Measurements from ENCODE around the gene TTLL10.
"Not testable (repeated sequence)": the region's sequence is repeated elsewhere in the genome, so short reads cannot be mapped to it uniquely, and the experiment has no call there.

Gene TTLL10

GRCh38 chr1:1183833-1184775 is 10.4 kb downstream of the TTLL10 start:
- Histone ChIP-seq H3K27me3 (ENCODE audit: insufficient read depth, low read length) (peaks cover 5% of the 10 kb centered on the region), H3K4me3 (ENCODE audit: low read length) (no peak overlapping the region), H3K36me3 (ENCODE audit: insufficient read depth, low read length) (no peaks in the 10 kb centered on the region), H2AFZ (ENCODE audit: low read depth, low read length) (no peak overlapping the region), H3K9me3 (ENCODE audit: low read length) (no peaks in the 10 kb centered on the region), H3K4me1 (ENCODE audit: insufficient read depth, low read length) (no peaks in the 10 kb centered on the region)

- Histone ChIP-seq H3K36me3 (ENCODE audit: insufficient read depth, low read length) (no peaks in the 10 kb centered on the region), H3K4me1 (ENCODE audit: insufficient read depth, low read length) (no peaks in the 10 kb centered on the region), H3K27me3 (ENCODE audit: insufficient read depth, low read length) (peaks cover 5% of the 10 kb centered on the region), H3K9me3 (ENCODE audit: low read length) (no peaks in the 10 kb centered on the region), H3K4me3 (ENCODE audit: low read length) (no peak overlapping the region), H2AFZ (ENCODE audit: low read depth, low read length) (no peak overlapping the region)
Observed at GRCh38 chr1:1185101-1185765, 11.6 kb downstream of the TTLL10 start.

- H3K9me3 ChIP-seq (ENCODE audit: low read length): no peaks in the 10 kb centered on the region
- no peaks in the 10 kb centered on the region for H3K36me3 ChIP-seq (ENCODE audit: insufficient read depth, low read length)
- no peaks in the 10 kb centered on the region for H3K4me1 ChIP-seq (ENCODE audit: insufficient read depth, low read length)
- H3K4me3 ChIP-seq (ENCODE audit: low read length): no peak overlapping the region
- no peak overlapping the region for H2AFZ ChIP-seq (ENCODE audit: low read depth, low read length)
- H3K27me3 ChIP-seq (ENCODE audit: insufficient read depth, low read length): peaks cover 5% of the 10 kb centered on the region
Observed at GRCh38 chr1:1187938-1188337, 14.3 kb downstream of the TTLL10 start.

- Histone ChIP-seq H3K36me3 (ENCODE audit: insufficient read depth, low read length) (no peaks in the 10 kb centered on the region), H3K4me3 (ENCODE audit: low read length) (no peak overlapping the region), H3K9me3 (ENCODE audit: low read length) (no peaks in the 10 kb centered on the region), H3K4me1 (ENCODE audit: insufficient read depth, low read length) (no peaks in the 10 kb centered on the region), H2AFZ (ENCODE audit: low read depth, low read length) (no peak overlapping the region), H3K27me3 (ENCODE audit: insufficient read depth, low read length) (no peaks in the 10 kb centered on the region)
Observed at GRCh38 chr1:1189111-1189510, 15.4 kb downstream of the TTLL10 start.

- no peak overlapping the region for H2AFZ ChIP-seq (ENCODE audit: low read depth, low read length)
- no peaks in the 10 kb centered on the region for H3K9me3 ChIP-seq (ENCODE audit: low read length)
- H3K4me1 ChIP-seq (ENCODE audit: insufficient read depth, low read length): no peaks in the 10 kb centered on the region
- no peaks in the 10 kb centered on the region for H3K36me3 ChIP-seq (ENCODE audit: insufficient read depth, low read length)
- H3K4me3 ChIP-seq (ENCODE audit: low read length): no peak overlapping the region
- H3K27me3 ChIP-seq (ENCODE audit: insufficient read depth, low read length): no peaks in the 10 kb centered on the region
Observed at GRCh38 chr1:1191734-1192133, 18.1 kb downstream of the TTLL10 start.

GRCh38 chr1:1194723-1195122 is 21.0 kb downstream of the TTLL10 start:
- no peak overlapping the region for H2AFZ ChIP-seq (ENCODE audit: low read depth, low read length)
- no peaks in the 10 kb centered on the region for H3K9me3 ChIP-seq (ENCODE audit: low read length)

GRCh38 chr1:1195726-1196125 is 22.0 kb downstream of the TTLL10 start:
- H3K4me3 ChIP-seq (ENCODE audit: low read length); H2AFZ ChIP-seq (ENCODE audit: low read depth, low read length); H3K9me3 ChIP-seq (ENCODE audit: low read length); H3K4me1 ChIP-seq (ENCODE audit: insufficient read depth, low read length); H3K36me3 ChIP-seq (ENCODE audit: insufficient read depth, low read length): not testable (repeated sequence)
- peaks cover 14% of the 10 kb centered on the region for H3K27me3 ChIP-seq (ENCODE audit: insufficient read depth, low read length)

More at GRCh38 chr1:1194723-1195122, 21.0 kb downstream of the TTLL10 start:
- no peaks in the 10 kb centered on the region for H3K36me3 ChIP-seq (ENCODE audit: insufficient read depth, low read length)
- no peaks in the 10 kb centered on the region for H3K4me1 ChIP-seq (ENCODE audit: insufficient read depth, low read length)
- peaks cover 6% of the 10 kb centered on the region for H3K27me3 ChIP-seq (ENCODE audit: insufficient read depth, low read length)
- H3K4me3 ChIP-seq (ENCODE audit: low read length): no peak overlapping the region

- H3K9me3 ChIP-seq (ENCODE audit: low read length): no peaks in the 10 kb centered on the region
- H3K36me3 ChIP-seq (ENCODE audit: insufficient read depth, low read length): no peaks in the 10 kb centered on the region
- peaks cover 14% of the 10 kb centered on the region for H3K27me3 ChIP-seq (ENCODE audit: insufficient read depth, low read length)
- peaks cover 4% of the 10 kb centered on the region for H3K4me1 ChIP-seq (ENCODE audit: insufficient read depth, low read length)
- H3K4me3 ChIP-seq (ENCODE audit: low read length): no peak overlapping the region
- no peak overlapping the region for H2AFZ ChIP-seq (ENCODE audit: low read depth, low read length)
Observed at GRCh38 chr1:1196431-1197187, 22.9 kb downstream of the TTLL10 start.

- Histone ChIP-seq H3K4me3 (ENCODE audit: low read length) (no peak overlapping the region), H2AFZ (ENCODE audit: low read depth, low read length) (no peak overlapping the region), H3K4me1 (ENCODE audit: insufficient read depth, low read length) (peaks cover 4% of the 10 kb centered on the region), H3K36me3 (ENCODE audit: insufficient read depth, low read length) (no peaks in the 10 kb centered on the region), H3K9me3 (ENCODE audit: low read length) (no peaks in the 10 kb centered on the region), H3K27me3 (ENCODE audit: insufficient read depth, low read length) (peaks cover 14% of the 10 kb centered on the region)
Observed at GRCh38 chr1:1197188-1197500, 23.5 kb downstream of the TTLL10 start.

- Histone ChIP-seq H3K4me1 (ENCODE audit: insufficient read depth, low read length) (peaks cover 4% of the 10 kb centered on the region), H2AFZ (ENCODE audit: low read depth, low read length) (no peak overlapping the region), H3K4me3 (ENCODE audit: low read length) (no peak overlapping the region), H3K27me3 (ENCODE audit: insufficient read depth, low read length) (peaks cover 14% of the 10 kb centered on the region), H3K36me3 (ENCODE audit: insufficient read depth, low read length) (no peaks in the 10 kb centered on the region), H3K9me3 (ENCODE audit: low read length) (no peaks in the 10 kb centered on the region)
Observed at GRCh38 chr1:1197551-1198422, 24.1 kb downstream of the TTLL10 start.

GRCh38 chr1:1198423-1199140 is 24.9 kb downstream of the TTLL10 start:
- Histone ChIP-seq H2AFZ (ENCODE audit: low read depth, low read length) (no peak overlapping the region), H3K36me3 (ENCODE audit: insufficient read depth, low read length) (no peaks in the 10 kb centered on the region), H3K4me3 (ENCODE audit: low read length) (no peak overlapping the region), H3K4me1 (ENCODE audit: insufficient read depth, low read length) (peaks cover 4% of the 10 kb centered on the region), H3K9me3 (ENCODE audit: low read length) (no peaks in the 10 kb centered on the region), H3K27me3 (ENCODE audit: insufficient read depth, low read length) (peaks cover 17% of the 10 kb centered on the region)

Measured in neuron (in vitro differentiated cells).